Uterus (tissue), 4 donors: ENCODE results near the gene MBP. TPM values are rescaled to one million over a fixed set of nuclear protein-coding genes. Genes with fewer than 3 reads are reported as not detected.

Source experiments
- DNase-seq, 2 donors: peaks; one replicate each; pipeline ENCODE4 v3.0.0-alpha.2; 2019 to 2020
- H3K27ac ChIP-seq, 2 donors: fragments of 200-600 bp; sonication (generic); 1 replicate in 1 of 2; 2 replicates in 1 of 2; pipeline ENCODE4 v1.5.1; 2016 to 2018
- H3K27me3 ChIP-seq, 2 donors: fragments of 200-600 bp; sonication (generic); one replicate each; pipeline ENCODE4 v1.5.1; 2018 to 2019; ENCODE audit warnings: control low read depth in 1 of 2
- H3K36me3 ChIP-seq, 2 donors: fragments of 200-600 bp; sonication (generic); one replicate each; pipeline ENCODE4 v1.5.1; 2019; ENCODE audit warnings: control low read depth in 1 of 2
- H3K4me1 ChIP-seq, 2 donors: fragments of 200-600 bp; sonication (generic); one replicate each; pipeline ENCODE4 v1.5.1; 2018 to 2019; ENCODE audit warnings: control low read depth in 1 of 2
- H3K4me3 ChIP-seq, 2 donors: fragments of 200-600 bp; sonication (generic); 1 replicate in 1 of 2; 2 replicates in 1 of 2; pipeline ENCODE4 v1.5.1; 2018 to 2019; ENCODE audit warnings: mild to moderate bottlenecking in 1 of 2
- H3K9me3 ChIP-seq, 2 donors: fragments of 200-600 bp; sonication (generic); one replicate each; pipeline ENCODE4 v1.5.1; 2019; ENCODE audit warnings: control low read depth in 1 of 2
- POLR2A ChIP-seq, 2 donors: fragments of 450-650 bp; IDR thresholded peaks; one replicate each; pipeline ENCODE4 v1.6.1; 2016; ENCODE audit warnings: antibody characterized with exemption in 2 of 2, mild to moderate bottlenecking in 1 of 2, moderate library complexity in 1 of 2
- intact Hi-C: fragments of 100-400 bp; cut with DNase I; formaldehyde crosslinking; loops from one replicate; pipeline ENCODE4 v1.15.1; 2023; ENCODE audit warnings: low total_unique reads
- total RNA-seq, 4 donors: library from RNA; depleted of rRNA in 3 of 4; stranded (reverse); fragments of >200 nt in 3 of 4; gene quantifications; one replicate each; pipeline versions ENCODE4 v1.1.0 to v1.2.4, GENCODE V29; 2014 to 2023
- TF ChIP-seq, protein P1 (sequence below), 4 experiments: fragments of 200-600 bp in 2 of 4; fragments of 450-650 bp in 2 of 4; sonication (generic) in 2 of 4; IDR thresholded peaks; one replicate each; pipeline ENCODE4 v1.5.1; 2016 to 2019; ENCODE audit warnings: antibody characterized with exemption in 4 of 4, mild to moderate bottlenecking in 2 of 4, moderate library complexity in 1 of 4
- donor health status: DM: yes; HTN: yes; CAD: no.

The MBP gene
- total RNA-seq, 4 donors from 2014 or later, result 12.1 to 52.2 (median 19.8) TPM

DNA sequence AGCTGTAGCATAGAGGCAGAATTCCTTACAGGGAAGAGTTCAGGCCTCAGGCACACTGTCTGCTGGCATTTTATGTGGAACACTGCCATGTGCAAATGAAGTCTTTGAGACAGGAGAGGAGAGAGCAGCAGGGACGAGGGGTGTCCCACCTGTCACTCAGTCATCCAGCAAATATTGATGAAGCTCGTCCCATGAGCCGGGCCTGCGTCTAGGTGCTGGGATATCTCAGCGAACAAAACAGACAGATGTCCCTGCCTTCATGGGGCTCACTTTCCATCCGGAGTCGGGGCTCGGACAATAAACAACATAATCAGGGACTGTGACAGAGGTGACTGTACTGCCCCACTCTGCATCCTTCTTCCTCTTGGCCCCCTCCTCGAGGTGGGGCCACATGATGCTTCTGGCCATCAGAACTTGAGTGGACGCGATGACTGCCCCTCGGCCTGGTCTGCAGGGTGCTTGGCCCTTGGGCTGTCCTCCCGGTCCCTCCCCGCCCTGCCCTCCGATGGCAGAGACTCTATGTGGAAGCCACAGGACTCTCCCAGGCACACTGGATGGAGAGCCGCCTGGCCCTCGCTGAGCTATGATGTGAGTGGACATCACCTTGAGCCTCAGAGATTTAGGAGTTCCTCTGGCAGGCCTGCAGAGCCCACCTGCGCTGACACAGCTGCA, 78.8 kb downstream of the MBP start:
- H3K36me3 ChIP-seq, result no peaks in the 10 kb centered on the region
- no peaks in the 10 kb centered on the region for H3K4me1 ChIP-seq
- no peaks in the 10 kb centered on the region for H3K27me3 ChIP-seq
- no peak for DNase-seq
- H3K27ac ChIP-seq, result peak overlapping the region; percentile 50 to 74
- intact Hi-C loops, result no loop called here
- no peak for TF ChIP-seq POLR2A (IDR thresholded peaks at IDR 0.05)
- TF ChIP-seq, protein P1, sequence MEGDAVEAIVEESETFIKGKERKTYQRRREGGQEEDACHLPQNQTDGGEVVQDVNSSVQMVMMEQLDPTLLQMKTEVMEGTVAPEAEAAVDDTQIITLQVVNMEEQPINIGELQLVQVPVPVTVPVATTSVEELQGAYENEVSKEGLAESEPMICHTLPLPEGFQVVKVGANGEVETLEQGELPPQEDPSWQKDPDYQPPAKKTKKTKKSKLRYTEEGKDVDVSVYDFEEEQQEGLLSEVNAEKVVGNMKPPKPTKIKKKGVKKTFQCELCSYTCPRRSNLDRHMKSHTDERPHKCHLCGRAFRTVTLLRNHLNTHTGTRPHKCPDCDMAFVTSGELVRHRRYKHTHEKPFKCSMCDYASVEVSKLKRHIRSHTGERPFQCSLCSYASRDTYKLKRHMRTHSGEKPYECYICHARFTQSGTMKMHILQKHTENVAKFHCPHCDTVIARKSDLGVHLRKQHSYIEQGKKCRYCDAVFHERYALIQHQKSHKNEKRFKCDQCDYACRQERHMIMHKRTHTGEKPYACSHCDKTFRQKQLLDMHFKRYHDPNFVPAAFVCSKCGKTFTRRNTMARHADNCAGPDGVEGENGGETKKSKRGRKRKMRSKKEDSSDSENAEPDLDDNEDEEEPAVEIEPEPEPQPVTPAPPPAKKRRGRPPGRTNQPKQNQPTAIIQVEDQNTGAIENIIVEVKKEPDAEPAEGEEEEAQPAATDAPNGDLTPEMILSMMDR (IDR thresholded peaks at IDR 0.05), result no peak
- no peaks in the 10 kb centered on the region for H3K9me3 ChIP-seq
- H3K4me3 ChIP-seq, result no peak overlapping the region

DNA sequence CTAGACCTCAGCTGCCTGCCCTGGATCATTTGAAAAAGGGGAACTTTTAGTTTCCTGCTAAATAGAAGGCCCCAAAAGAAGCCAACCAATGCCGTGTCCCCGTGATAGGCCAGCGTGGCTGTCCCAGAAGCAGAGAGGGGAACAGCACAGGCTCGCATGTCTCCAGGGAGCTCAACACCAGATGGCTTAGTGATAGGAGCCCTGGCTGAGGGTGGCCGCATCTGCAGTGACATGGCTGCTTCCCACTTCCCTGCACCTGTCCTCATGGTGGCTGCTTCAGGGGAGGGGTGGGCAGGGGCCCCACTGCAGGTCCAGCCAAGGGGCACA, 79.6 kb downstream of the MBP start:
- H3K36me3 ChIP-seq, result no peaks in the 10 kb centered on the region
- H3K4me3 ChIP-seq, result no peak overlapping the region
- H3K27ac ChIP-seq, result no peak overlapping the region
- no peak for TF ChIP-seq POLR2A (IDR thresholded peaks at IDR 0.05)
- TF ChIP-seq, protein P1 (IDR thresholded peaks at IDR 0.05), result no peak
- no peaks in the 10 kb centered on the region for H3K27me3 ChIP-seq
- no peak for DNase-seq
- no peaks in the 10 kb centered on the region for H3K9me3 ChIP-seq
- intact Hi-C loops, result no loop called here
- H3K4me1 ChIP-seq, result no peaks in the 10 kb centered on the region

DNA sequence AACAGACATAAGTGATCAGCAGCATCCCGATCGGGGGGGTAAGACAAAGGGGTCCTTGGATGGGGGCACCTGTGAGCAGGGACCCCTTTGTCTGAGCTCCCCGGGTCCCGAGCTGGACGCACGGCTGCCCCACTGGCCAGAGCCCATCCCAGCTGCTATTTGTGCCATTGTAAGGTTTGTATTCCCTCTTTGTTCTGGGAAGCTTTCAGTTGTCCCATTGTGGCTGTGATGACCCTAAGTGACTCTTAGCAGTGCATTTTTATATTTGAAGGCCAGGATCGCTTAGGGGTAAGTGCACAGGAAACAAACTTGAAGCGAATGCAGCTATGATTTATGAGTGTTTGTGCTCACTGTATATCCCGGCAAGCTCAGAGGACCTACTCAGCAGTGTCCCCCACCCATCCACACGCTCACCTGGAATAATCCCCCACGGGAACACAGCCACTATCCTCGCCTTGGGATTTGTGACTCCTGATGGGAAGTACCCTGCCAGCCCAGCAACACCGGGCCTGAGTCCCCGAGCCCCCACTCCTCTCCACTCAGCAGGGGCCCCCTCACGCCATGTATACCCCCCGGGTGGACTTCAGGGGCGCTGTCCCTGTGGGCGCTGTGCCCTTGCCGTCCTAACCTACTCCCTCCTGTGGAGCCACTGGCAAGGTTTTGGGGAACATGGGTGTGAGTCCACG, 80.1 kb downstream of the MBP start:
- no peak overlapping the region for H3K27ac ChIP-seq
- no peaks in the 10 kb centered on the region for H3K4me1 ChIP-seq
- intact Hi-C loops, result no loop called here
- H3K36me3 ChIP-seq, result no peaks in the 10 kb centered on the region
- H3K27me3 ChIP-seq, result no peaks in the 10 kb centered on the region
- no peaks in the 10 kb centered on the region for H3K9me3 ChIP-seq
- TF ChIP-seq POLR2A (IDR thresholded peaks at IDR 0.05), result no peak
- no peak for DNase-seq
- H3K4me3 ChIP-seq, result no peak overlapping the region

DNA sequence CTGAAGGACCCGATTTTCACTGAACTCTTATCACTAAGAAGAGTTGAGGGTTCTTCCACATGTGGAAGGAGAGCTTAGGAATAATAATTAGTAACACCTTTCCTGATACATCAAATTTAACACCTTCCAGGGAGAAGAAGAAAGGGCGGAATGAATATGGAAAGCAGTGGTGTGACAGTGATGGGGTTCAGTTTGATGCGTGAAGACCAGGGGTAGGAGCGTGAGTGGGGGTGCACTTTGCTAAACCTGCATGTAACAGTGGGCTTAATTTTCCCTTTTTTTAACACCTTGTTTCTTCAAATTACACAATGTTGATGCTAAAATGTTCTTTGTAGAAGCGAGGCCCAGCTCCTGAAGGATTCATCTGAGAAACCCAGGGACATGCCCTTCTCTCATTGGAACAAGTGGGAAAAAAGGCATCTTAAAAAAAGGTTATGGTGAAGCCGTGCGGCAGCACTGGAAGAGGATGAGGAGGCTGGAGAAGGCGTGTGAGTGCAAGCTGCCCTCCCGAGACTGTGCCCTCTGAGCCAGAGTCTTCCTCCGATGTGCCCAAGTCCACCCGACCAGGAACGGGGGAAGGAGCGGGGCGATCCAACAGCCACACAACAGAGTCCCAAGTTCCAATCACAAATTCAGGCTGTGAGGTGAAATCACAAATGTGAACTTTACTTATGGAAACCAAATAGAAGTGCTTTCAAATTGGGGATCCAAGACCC, 80.8 kb downstream of the MBP start:
- Histone ChIP-seq H3K9me3 (no peaks in the 10 kb centered on the region), H3K4me3 (no peak overlapping the region), H3K27ac (no peak overlapping the region), H3K27me3 (no peaks in the 10 kb centered on the region), H3K36me3 (no peaks in the 10 kb centered on the region), H3K4me1 (no peaks in the 10 kb centered on the region)
- intact Hi-C loops, result no loop called here
- no peak for TF ChIP-seq POLR2A (IDR thresholded peaks at IDR 0.05)
- TF ChIP-seq, protein P1 (IDR thresholded peaks at IDR 0.05), result no peak
- no peak for DNase-seq

DNA sequence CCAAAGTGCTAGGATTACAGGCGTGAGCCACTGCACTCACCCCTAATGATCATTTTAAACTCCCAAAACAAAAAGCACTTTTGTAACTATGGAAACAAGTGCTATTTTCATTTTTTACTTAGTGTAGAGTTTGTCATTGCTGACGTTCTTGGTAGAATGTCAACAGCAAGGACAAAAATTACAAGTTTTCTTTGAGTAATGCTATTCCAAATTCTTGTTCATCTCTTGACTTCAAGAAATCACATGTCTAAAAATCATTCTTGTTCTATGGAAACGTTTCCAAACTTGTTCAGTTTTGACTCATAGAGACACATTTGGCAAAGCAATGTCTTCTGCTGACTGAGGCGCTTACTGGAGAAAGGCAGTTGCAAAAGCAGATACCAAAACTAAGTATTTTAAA, 82.6 kb downstream of the MBP start:
- H3K27me3 ChIP-seq, result no peaks in the 10 kb centered on the region
- H3K9me3 ChIP-seq, result no peaks in the 10 kb centered on the region
- no peak overlapping the region for H3K4me3 ChIP-seq
- DNase-seq, result no peak
- intact Hi-C loops, result no loop called here
- H3K4me1 ChIP-seq, result no peaks in the 10 kb centered on the region
- TF ChIP-seq POLR2A (IDR thresholded peaks at IDR 0.05), result no peak
- TF ChIP-seq, protein P1 (IDR thresholded peaks at IDR 0.05), result no peak
- H3K27ac ChIP-seq, result no peak overlapping the region
- no peaks in the 10 kb centered on the region for H3K36me3 ChIP-seq
